Measurements from ENCODE around the gene ZDHHC11B. TPM values are rescaled to one million over a fixed set of nuclear protein-coding genes. Genes with fewer than 3 reads are reported as not detected.
A peak's percentile ranks its signal among the peaks of the same experiment; 100 is the strongest.
"Not testable (repeated sequence)": the region's sequence is repeated elsewhere in the genome, so short reads cannot be mapped to it uniquely, and the experiment has no call there.

The ZDHHC11B gene
- total RNA-seq, 3 donors from 2014 or later = 1.1 to 4.8 (median 3.9) TPM

GRCh38 chr5:749101-749670 is 35.3 kb downstream of the ZDHHC11B start:
- TF ChIP-seq CTCF (IDR thresholded peaks at IDR 0.05) = no peak
- no peak for TF ChIP-seq POLR2AphosphoS5 (IDR thresholded peaks at IDR 0.05)
- TF ChIP-seq POLR2A (IDR thresholded peaks at IDR 0.05) = no peak
- Histone ChIP-seq H3K9me3 (no peaks in the 10 kb centered on the region), H3K4me1 (no peaks in the 10 kb centered on the region), H3K27ac (no peak overlapping the region), H3K27me3 (no peaks in the 10 kb centered on the region), H3K4me3 (no peak overlapping the region), H3K36me3 (no peaks in the 10 kb centered on the region)
- DNase-seq (ENCODE audit: low spot score in 2 of 2) = peak in 1 of 2 donors; percentile 15
- intact Hi-C loops (cut with DNase I; ENCODE audit: low total_unique reads) = no loop called here

GRCh38 chr5:748011-748980 is 36.2 kb downstream of the ZDHHC11B start:
- H3K36me3 ChIP-seq; H3K4me3 ChIP-seq; H3K9me3 ChIP-seq; intact Hi-C loops (cut with DNase I; ENCODE audit: low total_unique reads); H3K4me1 ChIP-seq; H3K27ac ChIP-seq; H3K27me3 ChIP-seq: not testable (repeated sequence)
- peak in 1 of 2 donors; percentile 10 for DNase-seq (ENCODE audit: low spot score in 2 of 2)

DNA sequence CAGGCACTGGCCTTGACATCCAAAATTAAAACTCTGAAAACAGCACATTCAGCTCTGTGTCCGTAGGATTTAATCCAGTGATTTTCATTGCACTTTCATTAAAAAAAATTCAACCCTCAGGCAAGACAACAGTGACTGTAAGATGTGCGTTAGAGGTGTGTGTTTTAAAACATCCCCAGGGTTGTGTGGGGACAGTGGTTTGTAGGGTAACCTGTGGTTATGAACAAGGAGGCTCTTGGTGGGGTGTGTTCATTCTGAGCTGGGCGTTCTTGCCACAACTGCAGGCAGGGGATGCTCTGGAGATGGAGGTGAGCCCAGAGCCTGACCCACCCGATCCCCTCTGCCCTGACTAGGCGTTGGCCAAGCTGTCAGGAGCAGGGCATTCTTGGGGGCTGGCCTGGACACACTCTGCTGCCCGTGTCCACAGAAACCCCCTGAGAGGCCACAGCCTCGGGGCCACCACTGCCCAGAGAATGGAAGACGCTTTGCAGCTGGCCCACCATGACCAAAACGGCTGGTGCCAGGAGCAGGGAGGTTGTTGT is 37.2 kb downstream of the ZDHHC11B start:
- H3K27me3 ChIP-seq; DNase-seq (ENCODE audit: low spot score in 2 of 2); H3K36me3 ChIP-seq; H3K4me1 ChIP-seq; H3K9me3 ChIP-seq; H3K4me3 ChIP-seq; H3K27ac ChIP-seq; intact Hi-C loops (cut with DNase I; ENCODE audit: low total_unique reads): not testable (repeated sequence)

- H3K4me1 ChIP-seq = no peaks in the 10 kb centered on the region
- H3K9me3 ChIP-seq = no peaks in the 10 kb centered on the region
- no peak for TF ChIP-seq POLR2A (IDR thresholded peaks at IDR 0.05)
- TF ChIP-seq CTCF (IDR thresholded peaks at IDR 0.05) = no peak
- no peak for TF ChIP-seq POLR2AphosphoS5 (IDR thresholded peaks at IDR 0.05)
- H3K4me3 ChIP-seq = no peak overlapping the region
- no peak for DNase-seq (ENCODE audit: low spot score in 2 of 2)
- H3K27me3 ChIP-seq = no peaks in the 10 kb centered on the region
- intact Hi-C loops (cut with DNase I; ENCODE audit: low total_unique reads) = no loop called here
- H3K36me3 ChIP-seq = no peaks in the 10 kb centered on the region
- no peak overlapping the region for H3K27ac ChIP-seq
Measured at GRCh38 chr5:746258-746761, 38.2 kb downstream of the ZDHHC11B start.

- H3K27ac ChIP-seq; H3K4me1 ChIP-seq; H3K9me3 ChIP-seq; H3K36me3 ChIP-seq; H3K27me3 ChIP-seq; DNase-seq (ENCODE audit: low spot score in 2 of 2); intact Hi-C loops (cut with DNase I; ENCODE audit: low total_unique reads); H3K4me3 ChIP-seq: not testable (repeated sequence)
Measured at GRCh38 chr5:745272-746142, 39.0 kb downstream of the ZDHHC11B start.

DNA sequence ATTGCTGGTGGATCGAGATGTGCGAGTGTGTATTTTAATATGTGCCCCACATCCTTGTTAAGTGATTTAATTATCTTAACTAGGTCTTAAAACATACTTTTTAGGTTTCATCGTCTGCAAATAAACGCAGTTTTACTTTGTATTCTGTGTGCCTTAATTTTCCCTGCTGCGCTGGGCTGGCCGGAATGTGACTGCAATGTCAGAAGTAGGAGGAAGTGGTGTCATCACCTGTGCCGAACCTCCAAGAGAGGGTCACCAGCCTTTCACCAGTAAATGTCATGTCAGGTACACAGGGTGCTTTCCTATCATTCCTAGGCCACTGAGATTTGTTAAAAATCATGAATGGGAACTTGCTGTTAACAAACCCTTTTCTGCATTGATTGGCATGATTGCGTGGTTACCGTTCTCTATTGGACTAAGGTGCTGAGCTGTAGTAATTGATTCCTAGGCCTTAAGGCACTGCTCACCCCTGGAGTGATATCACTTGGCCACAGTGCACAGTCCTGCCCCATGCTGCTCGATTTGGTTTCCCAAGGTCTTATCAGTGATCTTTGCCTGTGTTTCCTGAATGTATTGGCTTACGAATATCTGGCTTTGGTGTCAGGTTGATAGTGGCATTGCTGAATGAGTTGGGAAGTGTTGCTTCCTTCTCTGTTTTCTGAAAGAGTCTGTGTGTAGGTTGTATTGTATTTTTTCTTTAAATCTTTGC is 40.7 kb downstream of the ZDHHC11B start:
- DNase-seq (ENCODE audit: low spot score in 2 of 2); H3K4me3 ChIP-seq; intact Hi-C loops (cut with DNase I; ENCODE audit: low total_unique reads); H3K27ac ChIP-seq; H3K27me3 ChIP-seq; H3K9me3 ChIP-seq; H3K4me1 ChIP-seq; H3K36me3 ChIP-seq: not testable (repeated sequence)

GRCh38 chr5:742276-742675 is 42.3 kb downstream of the ZDHHC11B start:
- DNase-seq (ENCODE audit: low spot score in 2 of 2); H3K36me3 ChIP-seq; intact Hi-C loops (cut with DNase I; ENCODE audit: low total_unique reads); H3K27me3 ChIP-seq; H3K27ac ChIP-seq; H3K4me1 ChIP-seq; H3K4me3 ChIP-seq; H3K9me3 ChIP-seq: not testable (repeated sequence)

GRCh38 chr5:734145-734544 is 50.4 kb downstream of the ZDHHC11B start:
- H3K9me3 ChIP-seq; H3K27me3 ChIP-seq; intact Hi-C loops (cut with DNase I; ENCODE audit: low total_unique reads); H3K36me3 ChIP-seq; H3K4me3 ChIP-seq; DNase-seq (ENCODE audit: low spot score in 2 of 2); H3K4me1 ChIP-seq; H3K27ac ChIP-seq: not testable (repeated sequence)

DNA sequence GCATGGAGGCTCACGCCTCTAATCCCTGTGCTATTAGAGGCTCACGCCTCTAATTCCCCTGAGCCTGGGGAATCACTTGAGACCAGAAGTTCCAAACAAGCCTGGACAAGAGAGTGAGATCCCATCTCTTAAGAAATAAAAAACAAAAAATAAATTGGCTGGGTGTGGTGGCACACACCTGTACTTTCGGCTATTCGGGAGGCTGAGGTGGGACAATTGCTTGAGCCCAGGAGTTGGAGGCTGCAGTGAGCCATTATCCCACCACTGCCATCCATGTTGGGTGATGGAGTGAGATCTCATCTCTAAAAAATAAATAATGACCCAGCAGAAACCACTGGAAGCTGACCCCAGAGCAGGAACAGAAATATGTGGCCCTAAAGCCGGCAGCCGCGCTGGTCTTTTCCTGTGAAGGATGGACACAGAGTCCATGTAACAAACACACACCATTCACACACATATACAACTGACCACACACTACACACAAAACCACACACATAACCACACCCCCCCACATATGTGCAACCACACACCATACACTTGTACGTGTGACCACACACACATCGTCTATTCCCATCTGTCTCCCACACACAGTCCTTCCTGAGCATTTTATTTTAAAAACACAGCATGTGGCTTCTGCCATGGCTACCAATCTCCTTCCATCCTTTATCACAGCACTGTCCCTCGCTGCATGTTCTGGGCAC is 51.6 kb downstream of the ZDHHC11B start:
- H3K36me3 ChIP-seq; H3K4me1 ChIP-seq; H3K4me3 ChIP-seq; H3K9me3 ChIP-seq; H3K27ac ChIP-seq; intact Hi-C loops (cut with DNase I; ENCODE audit: low total_unique reads); H3K27me3 ChIP-seq; DNase-seq (ENCODE audit: low spot score in 2 of 2): not testable (repeated sequence)
